ENCODE data around the gene PHC3. TPM values are rescaled to one million over a fixed set of nuclear protein-coding genes. Genes with fewer than 3 reads are reported as not detected.

PHC3 gene
- total RNA-seq, 4 donors from 2014 or later = 44.9 to 87.0 (median 69.7) TPM

GRCh38 chr3:170108955-170109354 is 72.6 kb downstream of the PHC3 start:
- H3K27me3 ChIP-seq = no peaks in the 10 kb centered on the region
- intact Hi-C loops (cut with DNase I; ENCODE audit: low total_unique reads) (no loop called here), in situ Hi-C loops (cut with MboI; ENCODE audit: low pct_ligation_motif_present in 1 of 4, low pct_unique_long_range_greater_than_20kb in 1 of 4, low sequenced_read_pairs in 3 of 4) (no loop called here)
- no peak for TF ChIP-seq POLR2A (IDR thresholded peaks at IDR 0.05)
- no peak for TF ChIP-seq POLR2AphosphoS5 (IDR thresholded peaks at IDR 0.05)
- TF ChIP-seq EP300 (IDR thresholded peaks at IDR 0.05; ENCODE audit: low read depth) = no peak
- TF ChIP-seq CTCF (IDR thresholded peaks at IDR 0.05) = no peak
- H3K4me3 ChIP-seq = no peak overlapping the region
- 94 to 100% methylated on average over 2 to 3 of the region's 3 CpGs for WGBS, 2 donors (ENCODE audit: low coverage in 1 of 2)
- H3K27ac ChIP-seq = no peak overlapping the region
- H3K4me1 ChIP-seq = no peaks in the 10 kb centered on the region
- no peak for DNase-seq
- H3K9me3 ChIP-seq = no peaks in the 10 kb centered on the region
- H3K36me3 ChIP-seq = peaks cover 0 to 44% (median 22%) of the 10 kb centered on the region in 4 donors

DNA sequence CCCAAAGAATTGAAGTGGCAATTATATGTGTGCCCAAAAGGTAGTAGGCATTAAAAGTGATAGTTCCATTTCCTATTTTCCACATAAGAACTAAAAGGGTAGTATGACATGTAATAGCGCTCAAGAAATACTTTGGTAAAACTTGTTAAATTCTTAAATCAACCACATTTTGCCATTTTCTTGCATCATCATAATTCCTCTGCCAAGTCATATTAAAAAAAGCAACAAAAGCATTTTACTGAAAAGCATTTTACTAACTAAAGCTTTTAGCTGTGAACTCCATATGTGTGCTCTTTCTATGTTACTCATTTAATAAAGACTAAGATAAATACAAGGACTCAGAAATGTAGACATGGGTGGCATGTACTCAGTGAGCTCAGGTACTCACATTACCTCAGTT is 73.6 kb downstream of the PHC3 start:
- H3K36me3 ChIP-seq = peaks cover 0 to 42% (median 17%) of the 10 kb centered on the region in 4 donors
- no peaks in the 10 kb centered on the region for H3K27me3 ChIP-seq
- no peak for DNase-seq
- H3K4me3 ChIP-seq = no peak overlapping the region
- intact Hi-C loops (cut with DNase I; ENCODE audit: low total_unique reads) (no loop called here), in situ Hi-C loops (cut with MboI; ENCODE audit: low pct_ligation_motif_present in 1 of 4, low pct_unique_long_range_greater_than_20kb in 1 of 4, low sequenced_read_pairs in 3 of 4) (no loop called here)
- 100% methylated on average over 1 of the region's 1 CpG for WGBS, 2 donors (ENCODE audit: low coverage in 1 of 2)
- TF ChIP-seq EP300 (IDR thresholded peaks at IDR 0.05; ENCODE audit: low read depth) (no peak), POLR2A (IDR thresholded peaks at IDR 0.05) (no peak), POLR2AphosphoS5 (IDR thresholded peaks at IDR 0.05) (no peak), CTCF (IDR thresholded peaks at IDR 0.05) (no peak)
- H3K9me3 ChIP-seq = no peaks in the 10 kb centered on the region
- H3K4me1 ChIP-seq = no peaks in the 10 kb centered on the region
- H3K27ac ChIP-seq = no peak overlapping the region

GRCh38 chr3:170102431-170102830 is 79.1 kb downstream of the PHC3 start:
- intact Hi-C loops (cut with DNase I; ENCODE audit: low total_unique reads) = loop anchor here (5.0 kb wide), 1 partner anchor 1365 kb away; no protein-coding TSS in a partner anchor
- TF ChIP-seq POLR2A (IDR thresholded peaks at IDR 0.05) = no peak
- Histone ChIP-seq H3K27ac (no peak overlapping the region), H3K27me3 (no peaks in the 10 kb centered on the region), H3K4me3 (no peak overlapping the region), H3K4me1 (no peaks in the 10 kb centered on the region), H3K36me3 (peaks cover 0 to 64% (median 19%) of the 10 kb centered on the region in 4 donors), H3K9me3 (no peaks in the 10 kb centered on the region)
- in situ Hi-C loops (cut with MboI; ENCODE audit: low pct_ligation_motif_present in 1 of 4, low pct_unique_long_range_greater_than_20kb in 1 of 4, low sequenced_read_pairs in 3 of 4) = no loop called here
- WGBS, 2 donors (ENCODE audit: low coverage in 1 of 2) = 96 to 98% methylated on average over 8 of the region's 8 CpGs
- no peak for DNase-seq

DNA sequence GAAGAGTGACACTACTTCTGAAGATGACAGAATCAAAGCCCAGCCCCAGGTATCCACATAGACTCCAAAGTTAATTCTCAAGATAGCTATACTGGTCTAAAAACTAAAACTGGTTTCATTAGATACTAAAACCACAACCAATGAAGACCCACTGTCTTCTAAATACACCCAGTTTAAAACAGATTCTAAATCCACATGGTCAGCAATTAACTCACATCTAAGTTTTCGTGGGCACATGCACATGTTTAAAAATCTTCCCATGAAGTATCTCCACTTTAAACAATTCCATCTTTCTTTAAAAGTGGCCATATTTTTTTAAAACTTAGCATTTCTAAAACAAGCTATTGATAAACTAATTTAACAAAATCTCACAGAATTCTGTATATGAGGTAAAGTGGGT is 80.6 kb downstream of the PHC3 start:
- in situ Hi-C loops (cut with MboI; ENCODE audit: low pct_ligation_motif_present in 1 of 4, low pct_unique_long_range_greater_than_20kb in 1 of 4, low sequenced_read_pairs in 3 of 4) (no loop called here), intact Hi-C loops (cut with DNase I; ENCODE audit: low total_unique reads) (loop anchor here (5.0 kb wide), 1 partner anchor 1366 kb away; no protein-coding TSS in a partner anchor)
- peaks cover 0 to 63% (median 20%) of the 10 kb centered on the region in 4 donors for H3K36me3 ChIP-seq
- no peaks in the 10 kb centered on the region for H3K4me1 ChIP-seq
- no peak for DNase-seq
- H3K4me3 ChIP-seq = no peak overlapping the region
- no peak overlapping the region for H3K27ac ChIP-seq
- WGBS, 2 donors (ENCODE audit: low coverage in 1 of 2) = 92 to 100% methylated on average over 1 of the region's 1 CpG
- no peaks in the 10 kb centered on the region for H3K27me3 ChIP-seq
- TF ChIP-seq POLR2AphosphoS5 (IDR thresholded peaks at IDR 0.05) (no peak), CTCF (IDR thresholded peaks at IDR 0.05) (no peak), POLR2A (IDR thresholded peaks at IDR 0.05) (no peak), EP300 (IDR thresholded peaks at IDR 0.05; ENCODE audit: low read depth) (no peak)
- H3K9me3 ChIP-seq = no peaks in the 10 kb centered on the region

DNA sequence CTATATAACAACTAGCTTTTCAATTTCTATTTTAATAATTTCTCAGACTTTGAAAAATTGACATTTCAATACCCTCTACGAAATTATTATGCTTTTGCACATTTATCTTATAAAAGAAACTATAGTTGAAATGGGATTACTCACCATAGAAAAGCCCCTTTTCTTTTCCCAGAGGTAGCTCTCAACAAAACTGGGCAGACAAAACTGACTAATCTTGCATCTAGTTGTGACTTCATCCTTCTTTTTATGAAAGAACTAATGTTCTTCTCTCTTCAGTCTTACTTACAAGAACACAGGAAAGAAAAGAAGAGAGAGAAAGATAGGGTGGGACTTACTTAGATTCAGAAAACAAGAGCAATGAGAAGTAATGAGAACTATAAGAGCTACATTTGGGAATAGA is 82.8 kb downstream of the PHC3 start:
- H3K27ac ChIP-seq = no peak overlapping the region
- DNase-seq = no peak
- no peak for TF ChIP-seq CTCF (IDR thresholded peaks at IDR 0.05)
- TF ChIP-seq POLR2A (IDR thresholded peaks at IDR 0.05) = no peak
- no peak for TF ChIP-seq POLR2AphosphoS5 (IDR thresholded peaks at IDR 0.05)
- TF ChIP-seq EP300 (IDR thresholded peaks at IDR 0.05; ENCODE audit: low read depth) = no peak
- no peaks in the 10 kb centered on the region for H3K9me3 ChIP-seq
- no peaks in the 10 kb centered on the region for H3K27me3 ChIP-seq
- in situ Hi-C loops (cut with MboI; ENCODE audit: low pct_ligation_motif_present in 1 of 4, low pct_unique_long_range_greater_than_20kb in 1 of 4, low sequenced_read_pairs in 3 of 4) = no loop called here
- intact Hi-C loops (cut with DNase I; ENCODE audit: low total_unique reads) = no loop called here
- H3K4me3 ChIP-seq = no peak overlapping the region
- H3K4me1 ChIP-seq = no peaks in the 10 kb centered on the region
- peaks cover 0 to 69% (median 19%) of the 10 kb centered on the region in 4 donors for H3K36me3 ChIP-seq
- 70 to 80% methylated on average over 1 of the region's 1 CpG for WGBS, 2 donors (ENCODE audit: low coverage in 1 of 2)
